Thoracic aorta (tissue), 2 donors: ENCODE results near the gene ERVV-1. TPM values are rescaled to one million over a fixed set of nuclear protein-coding genes. Genes with fewer than 3 reads are reported as not detected.

Source experiments
- ATAC-seq: fragments of 150-250 bp; one replicate; pipeline ENCODE4 v1.8.0; 2017; ENCODE audit warnings: low read depth; ENCODE audit not compliant: insufficient number of reproducible peaks, low FRiP score
- DNase-seq: peaks from one replicate; pipeline ENCODE4 v3.0.0-alpha.2; 2020; ENCODE audit warnings: low spot score
- H3K27ac ChIP-seq, 2 donors: fragments of 200-600 bp; sonication (generic); 1 replicate in 1 of 2; 2 replicates in 1 of 2; pipeline ENCODE4 v1.5.1; 2016; ENCODE audit warnings: mild to moderate bottlenecking in 2 of 2, moderate library complexity in 2 of 2
- H3K27me3 ChIP-seq: fragments of 200-600 bp; sonication (generic); replicated peaks from 2 replicates; pipeline ENCODE4 v1.6.0; 2016; ENCODE audit warnings: mild to moderate bottlenecking; ENCODE audit not compliant: insufficient read depth
- H3K36me3 ChIP-seq: fragments of 200-600 bp; sonication (generic); one replicate; pipeline ENCODE4 v1.5.1; 2016
- H3K4me1 ChIP-seq, 2 donors: fragments of 200-600 bp; sonication (generic); 1 replicate in 1 of 2; 2 replicates in 1 of 2; pipeline versions ENCODE4 v1.5.1 to v1.6.0; 2016; ENCODE audit warnings: low read depth in 2 of 2, mild to moderate bottlenecking in 1 of 2; ENCODE audit not compliant: control insufficient read depth in 1 of 2
- H3K4me3 ChIP-seq: fragments of 200-600 bp; sonication (generic); 2 replicates; pipeline ENCODE4 v1.5.1; 2016; ENCODE audit warnings: mild to moderate bottlenecking
- H3K9me3 ChIP-seq: fragments of 200-600 bp; sonication (generic); 2 replicates; pipeline ENCODE4 v1.5.1; 2016
- CTCF ChIP-seq: fragments of 200-600 bp; sonication (generic); IDR thresholded peaks from one replicate; pipeline ENCODE4 v1.5.1; 2019; ENCODE audit warnings: antibody characterized with exemption
- total RNA-seq, 2 donors: library from RNA; depleted of rRNA; stranded (reverse); fragments of >200 nt; gene quantifications; one replicate each; pipeline versions ENCODE4 v1.1.0 to v1.2.3, GENCODE V29; 2016

ERVV-1 gene
- total RNA-seq, 2 donors from 2014 or later, result not detected

- H3K9me3 ChIP-seq, result peaks cover 11% of the 10 kb centered on the region
- DNase-seq, result no peak
Measured at GRCh38 chr19:53041366-53041765, 27.6 kb downstream of the ERVV-1 start.

DNA sequence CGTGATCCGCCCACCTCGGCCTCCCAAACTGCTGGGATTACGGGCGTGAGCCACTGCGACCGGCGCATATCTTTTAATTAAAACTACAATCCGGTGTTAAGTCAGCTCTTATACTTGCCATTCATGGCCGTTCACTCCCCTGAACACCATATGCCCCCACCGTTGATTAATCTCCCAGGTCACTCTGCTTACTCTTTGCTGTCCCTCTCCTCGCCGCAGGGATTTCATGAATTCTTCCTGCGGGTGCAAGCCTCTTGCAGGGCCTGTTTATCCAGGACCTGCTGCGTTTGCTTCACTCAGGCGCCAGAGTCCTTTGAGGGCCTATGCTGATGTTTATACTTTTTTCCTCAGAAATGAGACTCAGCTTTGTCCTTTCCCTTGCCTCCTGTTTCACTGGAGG is 31.8 kb downstream of the ERVV-1 start:
- no peak for ATAC-seq
- no peaks in the 10 kb centered on the region for H3K36me3 ChIP-seq
- no peak overlapping the region for H3K27ac ChIP-seq
- no peak for DNase-seq
- no peak overlapping the region for H3K4me3 ChIP-seq
- no peaks in the 10 kb centered on the region for H3K27me3 ChIP-seq
- TF ChIP-seq CTCF, result no peak
- no peaks in the 10 kb centered on the region for H3K4me1 ChIP-seq
- H3K9me3 ChIP-seq, result peaks cover 11% of the 10 kb centered on the region

More at GRCh38 chr19:53041366-53041765, 27.6 kb downstream of the ERVV-1 start:
- Histone ChIP-seq H3K4me1 (no peaks in the 10 kb centered on the region), H3K36me3 (no peaks in the 10 kb centered on the region), H3K27ac (no peak overlapping the region), H3K4me3 (no peak overlapping the region), H3K27me3 (no peaks in the 10 kb centered on the region)
- TF ChIP-seq CTCF, result no peak
- ATAC-seq, result no peak

- ATAC-seq (no peak), DNase-seq (no peak)
- H3K4me3 ChIP-seq, result no peak overlapping the region
- no peaks in the 10 kb centered on the region for H3K4me1 ChIP-seq
- H3K27me3 ChIP-seq, result no peaks in the 10 kb centered on the region
- H3K27ac ChIP-seq, result no peak overlapping the region
- no peaks in the 10 kb centered on the region for H3K36me3 ChIP-seq
- peaks cover 11% of the 10 kb centered on the region for H3K9me3 ChIP-seq
- TF ChIP-seq CTCF, result no peak
Measured at GRCh38 chr19:53047379-53047778, 33.7 kb downstream of the ERVV-1 start.

- no peak for DNase-seq
- Histone ChIP-seq H3K36me3 (no peaks in the 10 kb centered on the region), H3K9me3 (peaks cover 27% of the 10 kb centered on the region), H3K27ac (no peak overlapping the region), H3K4me1 (no peaks in the 10 kb centered on the region), H3K27me3 (no peaks in the 10 kb centered on the region), H3K4me3 (no peak overlapping the region)
- no peak for ATAC-seq
- TF ChIP-seq CTCF, result no peak
Measured at GRCh38 chr19:53055117-53055516, 41.4 kb downstream of the ERVV-1 start.

GRCh38 chr19:53057904-53058580 is 44.3 kb downstream of the ERVV-1 start:
- DNase-seq, result no peak
- H3K9me3 ChIP-seq, result peaks cover 54% of the 10 kb centered on the region
- H3K4me3 ChIP-seq, result no peak overlapping the region
- ATAC-seq, result no peak
- no peaks in the 10 kb centered on the region for H3K4me1 ChIP-seq
- H3K36me3 ChIP-seq, result no peaks in the 10 kb centered on the region
- no peak overlapping the region for H3K27ac ChIP-seq
- no peak for TF ChIP-seq CTCF
- no peaks in the 10 kb centered on the region for H3K27me3 ChIP-seq

Other genes with a start within 250 kb of the ERVV-1 start
- gene ZNF600, start 227.1 kb upstream of the ERVV-1 start, total RNA-seq, result 10 to 100 TPM; 10.4 to 15.2 TPM
- 10 to 100 TPM in 1 of 2 donors, 1 to 10 TPM in 1; 6.0 to 11.9 TPM for gene ZNF28, start 192.3 kb upstream of the ERVV-1 start, total RNA-seq
- 10 to 100 TPM in 1 of 2 donors, 1 to 10 TPM in 1; 7.3 to 18.2 TPM for gene ZNF468, start 156.3 kb upstream of the ERVV-1 start, total RNA-seq
- 10 to 100 TPM; 18.3 to 26.1 TPM for gene ZNF320, start 116.3 kb upstream of the ERVV-1 start, total RNA-seq
- gene ZNF888, start 90.5 kb upstream of the ERVV-1 start, total RNA-seq, result 1 to 10 TPM; 1.4 to 2.6 TPM
- 10 to 100 TPM in 1 of 2 donors, 1 to 10 TPM in 1; 6.5 to 13.7 TPM for gene ZNF816, start 51.0 kb upstream of the ERVV-1 start, total RNA-seq
- gene ERVV-2, start 30.8 kb downstream of the ERVV-1 start, total RNA-seq, result not detected
- gene ZNF160, start 89.5 kb downstream of the ERVV-1 start, total RNA-seq, result 10 to 100 TPM; 32.9 to 67.2 TPM
- gene ZNF415, start 119.0 kb downstream of the ERVV-1 start, total RNA-seq, result 1 to 10 TPM; 2.3 to 7.1 TPM
- 10 to 100 TPM in 1 of 2 donors, 1 to 10 TPM in 1; 8.8 to 16.6 TPM for gene ZNF347, start 145.1 kb downstream of the ERVV-1 start, total RNA-seq
- 1 to 10 TPM; 4.5 to 6.6 TPM for gene ZNF665, start 179.4 kb downstream of the ERVV-1 start, total RNA-seq
- 10 to 100 TPM; 20.6 to 21.7 TPM for gene ZNF677, start 241.0 kb downstream of the ERVV-1 start, total RNA-seq
- not detected for gene VN1R2, start 244.4 kb downstream of the ERVV-1 start, total RNA-seq